GM12878 (cell line): ENCODE data around the gene CTNNA2. TPM values are rescaled to one million over a fixed set of nuclear protein-coding genes. Genes with fewer than 3 reads are reported as not detected.

Experiments
- ATAC-seq: fragments of 200-7000 bp; cut with Tn5 transposase; 3 replicates; pipeline ENCODE4 v1.9.1; 2020; ENCODE audit warnings: mild to moderate bottlenecking, moderate library complexity
- BruUV-seq: library from RNA; stranded (reverse); fragments of 400-500 nt; replicated peaks from 2 replicates; lab custom pipeline; 2021; lab: Mats Ljungman, UMichigan
- CTCF ChIA-PET: fragments of 300-600 bp; sonication (Branson Sonifier 250); formaldehyde crosslinking; extraction: SDS; loops from one replicate; lab custom pipeline; 2021; ENCODE audit warnings: inconsistent platforms; lab: Yijun Ruan, JAX
- POLR2A ChIA-PET: fragments of 350-600 bp; formaldehyde crosslinking; extraction: SDS; loops from one replicate; lab custom pipeline; 2021; ENCODE audit warnings: inconsistent platforms; lab: Charles Lee
- RAD21 ChIA-PET: fragments of 300-600 bp; sonication (Branson Sonifier 250); formaldehyde crosslinking; loops from one replicate; lab custom pipeline; 2023; ENCODE audit warnings: antibody characterized with exemption; ENCODE audit not compliant: unreplicated experiment; lab: Charles Lee
- SMC1A ChIA-PET: fragments of 300-600 bp; sonication (Branson Sonifier 250); formaldehyde crosslinking; loops from one replicate; lab custom pipeline; 2023; ENCODE audit not compliant: unreplicated experiment, uncharacterized antibody; lab: Charles Lee
- DNase-seq: peaks from one replicate; pipeline ENCODE4 v3.0.0-alpha.2; 2011; ENCODE audit warnings: low read depth, low spot score
- FAIRE-seq: peaks from 3 replicates; lab custom pipeline; 2011; peaks lifted over from hg19 to GRCh38; lab: Jason Lieb, UNC
- H2AFZ ChIP-seq: 2 replicates; pipeline ENCODE4 v1.6.0; 2011; ENCODE audit warnings: low read depth, low read length, control low read depth; ENCODE audit not compliant: control insufficient read depth
- H3K27ac ChIP-seq: 2 replicates; pipeline ENCODE4 v1.5.1; 2011; ENCODE audit warnings: control low read depth; ENCODE audit not compliant: control insufficient read depth, insufficient read depth
- H3K27me3 ChIP-seq, 2 experiments: replicated peaks in 1 of 2; 2 replicates each; pipeline versions ENCODE4 v1.6.0 to v1.6.1; 2011; ENCODE audit warnings: low read length in 1 of 2; ENCODE audit not compliant: control insufficient read depth in 2 of 2, insufficient read depth in 2 of 2
- H3K36me3 ChIP-seq, 2 experiments: 2 replicates each; pipeline ENCODE4 v1.5.1; 2011; ENCODE audit warnings: low read length in 1 of 2; ENCODE audit not compliant: control insufficient read depth in 2 of 2, insufficient read depth in 2 of 2
- H3K4me1 ChIP-seq: 2 replicates; pipeline ENCODE4 v1.6.1; 2011; ENCODE audit warnings: mild to moderate bottlenecking, low read length, moderate library complexity, mixed read lengths; ENCODE audit not compliant: control insufficient read depth, insufficient read depth
- H3K4me2 ChIP-seq: 2 replicates; pipeline ENCODE4 v1.6.0; 2011; ENCODE audit warnings: control low read depth; ENCODE audit not compliant: control insufficient read depth, insufficient read depth
- H3K4me3 ChIP-seq: fragments of 200-600 bp; sonication (generic); 2 replicates; pipeline ENCODE4 v1.5.1; 2016
- H3K79me2 ChIP-seq: 2 replicates; pipeline ENCODE4 v1.6.0; 2011; ENCODE audit warnings: low read length; ENCODE audit not compliant: control insufficient read depth, insufficient read depth
- H3K9ac ChIP-seq: 2 replicates; pipeline ENCODE4 v1.8.0; 2011; ENCODE audit warnings: low read length, control low read depth, mixed read lengths; ENCODE audit not compliant: control insufficient read depth, insufficient read depth
- H3K9me3 ChIP-seq: replicated peaks from 3 replicates; pipeline ENCODE4 v1.5.1; 2011; ENCODE audit warnings: mild to moderate bottlenecking, low read length; ENCODE audit not compliant: control insufficient read depth, insufficient read depth
- H4K20me1 ChIP-seq: 2 replicates; pipeline ENCODE4 v1.6.0; 2011; ENCODE audit not compliant: control insufficient read depth, insufficient read depth
- BRCA1 ChIP-seq: IDR thresholded peaks from 2 replicates; pipeline ENCODE4 v1.6.1; 2011; ENCODE audit warnings: low read depth, low read length, improper control_type of control experiment
- WGBS: methylation state at CpG from one replicate; pipeline ENCODE4 v1.1.6; 2016; ENCODE audit warnings: low lambda C conversion rate; ENCODE audit not compliant: insufficient replicate concordance, insufficient coverage; ENCODE audit errors: missing lambda C conversion rate; 5-methylcytosine and 5-hydroxymethylcytosine counted together
- in situ Hi-C: fragments of 300-500 bp; cut with MboI; formaldehyde crosslinking; loops from 9 replicates; pipeline ENCODE4 v1.14.3; 2018; ENCODE audit warnings: mixed read lengths
- intact Hi-C: fragments of 100-400 bp; cut with micrococcal nuclease; formaldehyde crosslinking; loops from one replicate; pipeline ENCODE4 v1.14.2; 2022; ENCODE audit not compliant: unreplicated experiment
- polyA plus RNA-seq, 11 experiments: library from polyadenylated mRNA; depleted of rRNA in 4 of 11; unstranded in 6 of 11; stranded (reverse) in 5 of 11; fragments of >200 nt; fragmentation: Nextera tagmentation in 4 of 11; fragmentation: Illumina TruSeq in 1 of 11; extraction: Ambion mirVana in 4 of 11; extraction: Trizol in 1 of 11; gene quantifications; 1 replicate in 1 of 11; 2 replicates in 10 of 11; pipeline versions ENCODE4 v1.2.1 to v1.2.3, GENCODE V29; 2011 to 2016; ENCODE audit warnings: inconsistent platforms in 2 of 11, missing spikeins in 2 of 11, low read depth in 1 of 11
- total RNA-seq, 4 experiments: library from RNA; depleted of rRNA in 3 of 4; stranded (reverse); fragments of >200 nt in 3 of 4; fragmentation: Illumina TruSeq in 1 of 4; extraction: Trizol in 1 of 4; gene quantifications; 2 replicates each; pipeline versions ENCODE4 v1.2.1 to v1.2.3, GENCODE V29; 2013 to 2021
- TF ChIP-seq, protein P1 (sequence below): fragments of 450-650 bp; IDR thresholded peaks from 2 replicates; pipeline ENCODE4 v1.6.1; 2018; ENCODE audit warnings: mild to moderate bottlenecking, low read depth, moderate library complexity; ENCODE audit not compliant: partially characterized antibody
- TF ChIP-seq, protein P2 (sequence below): IDR thresholded peaks from 2 replicates; pipeline ENCODE4 v1.6.1; 2012; ENCODE audit warnings: mild to moderate bottlenecking, low read depth, low read length

CTNNA2 gene
- total and polyA plus RNA-seq, 10 of the 15 experiments (the other 5 are each of a cell fraction or from before 2014, with no cell fraction given) = 2.4 to 36.2 (median 6.6) TPM

DNA sequence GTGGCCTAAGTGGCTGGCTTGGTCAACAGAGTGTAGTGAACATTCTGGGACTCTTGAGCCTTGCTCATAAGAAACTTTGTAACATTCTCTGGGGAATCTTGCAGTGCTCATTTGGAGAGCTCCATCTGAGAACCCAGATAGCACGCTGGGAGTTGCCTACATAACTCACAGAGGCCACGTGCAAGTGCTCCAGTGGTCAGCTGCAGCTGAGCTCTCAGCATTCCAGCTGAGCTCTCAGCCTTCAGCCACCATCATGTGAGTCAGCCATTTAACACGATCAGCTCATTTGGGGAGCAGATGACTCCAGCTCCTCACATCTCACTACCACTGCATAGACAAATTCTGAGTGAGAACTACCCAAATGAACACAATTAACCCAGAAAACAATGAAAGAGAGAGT, 25.5 kb upstream of the CTNNA2 start (continued):
- TF ChIP-seq, protein P1, sequence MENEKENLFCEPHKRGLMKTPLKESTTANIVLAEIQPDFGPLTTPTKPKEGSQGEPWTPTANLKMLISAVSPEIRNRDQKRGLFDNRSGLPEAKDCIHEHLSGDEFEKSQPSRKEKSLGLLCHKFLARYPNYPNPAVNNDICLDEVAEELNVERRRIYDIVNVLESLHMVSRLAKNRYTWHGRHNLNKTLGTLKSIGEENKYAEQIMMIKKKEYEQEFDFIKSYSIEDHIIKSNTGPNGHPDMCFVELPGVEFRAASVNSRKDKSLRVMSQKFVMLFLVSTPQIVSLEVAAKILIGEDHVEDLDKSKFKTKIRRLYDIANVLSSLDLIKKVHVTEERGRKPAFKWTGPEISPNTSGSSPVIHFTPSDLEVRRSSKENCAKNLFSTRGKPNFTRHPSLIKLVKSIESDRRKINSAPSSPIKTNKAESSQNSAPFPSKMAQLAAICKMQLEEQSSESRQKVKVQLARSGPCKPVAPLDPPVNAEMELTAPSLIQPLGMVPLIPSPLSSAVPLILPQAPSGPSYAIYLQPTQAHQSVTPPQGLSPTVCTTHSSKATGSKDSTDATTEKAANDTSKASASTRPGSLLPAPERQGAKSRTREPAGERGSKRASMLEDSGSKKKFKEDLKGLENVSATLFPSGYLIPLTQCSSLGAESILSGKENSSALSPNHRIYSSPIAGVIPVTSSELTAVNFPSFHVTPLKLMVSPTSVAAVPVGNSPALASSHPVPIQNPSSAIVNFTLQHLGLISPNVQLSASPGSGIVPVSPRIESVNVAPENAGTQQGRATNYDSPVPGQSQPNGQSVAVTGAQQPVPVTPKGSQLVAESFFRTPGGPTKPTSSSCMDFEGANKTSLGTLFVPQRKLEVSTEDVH = no peak
- TF ChIP-seq, all 136 proteins: peak for 0

DNA sequence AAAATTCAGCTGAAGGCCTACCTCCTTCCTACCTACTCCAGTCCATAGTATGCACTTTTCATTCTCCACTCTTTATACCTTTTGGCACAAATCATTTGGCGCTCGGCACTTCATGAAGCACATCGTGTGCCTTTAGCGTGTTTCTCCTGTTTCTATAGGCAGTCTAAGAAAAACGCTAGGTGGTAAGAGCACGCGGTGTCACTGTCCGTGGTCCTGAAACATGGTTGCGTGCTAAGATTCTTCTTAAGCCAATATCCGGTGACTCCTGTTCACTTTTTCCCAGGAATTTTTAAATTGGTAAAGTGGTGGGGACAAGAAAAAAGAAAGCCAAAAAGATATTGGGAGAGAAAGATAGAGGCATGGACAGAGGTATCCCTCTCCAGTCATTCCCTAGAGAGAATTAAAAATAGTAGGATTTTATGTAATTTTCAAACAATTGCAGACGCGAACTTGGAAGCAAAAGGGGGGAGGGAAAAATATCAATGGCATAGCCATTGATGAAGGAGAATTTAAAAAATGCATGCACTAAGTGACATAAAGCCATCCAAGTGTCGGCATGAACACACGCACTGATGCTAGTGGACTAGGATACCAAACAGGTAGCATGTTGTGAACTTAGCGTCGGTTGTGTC, 1.4 kb upstream of the CTNNA2 start:
- no peak overlapping the region for H3K27ac ChIP-seq
- ChIA-PET CTCF (no interaction called here), RAD21 (no interaction called here), SMC1A (no interaction called here), POLR2A (no interaction called here)
- no peaks in the 10 kb centered on the region for H3K9me3 ChIP-seq
- intact Hi-C loops (no loop called here), in situ Hi-C loops (no loop called here)
- H3K27me3 ChIP-seq = no peaks in the 10 kb centered on the region
- no peak overlapping the region for H3K9ac ChIP-seq
- H3K4me3 ChIP-seq = no peak overlapping the region
- no peak for TF ChIP-seq BRCA1
- TF ChIP-seq, protein P2, sequence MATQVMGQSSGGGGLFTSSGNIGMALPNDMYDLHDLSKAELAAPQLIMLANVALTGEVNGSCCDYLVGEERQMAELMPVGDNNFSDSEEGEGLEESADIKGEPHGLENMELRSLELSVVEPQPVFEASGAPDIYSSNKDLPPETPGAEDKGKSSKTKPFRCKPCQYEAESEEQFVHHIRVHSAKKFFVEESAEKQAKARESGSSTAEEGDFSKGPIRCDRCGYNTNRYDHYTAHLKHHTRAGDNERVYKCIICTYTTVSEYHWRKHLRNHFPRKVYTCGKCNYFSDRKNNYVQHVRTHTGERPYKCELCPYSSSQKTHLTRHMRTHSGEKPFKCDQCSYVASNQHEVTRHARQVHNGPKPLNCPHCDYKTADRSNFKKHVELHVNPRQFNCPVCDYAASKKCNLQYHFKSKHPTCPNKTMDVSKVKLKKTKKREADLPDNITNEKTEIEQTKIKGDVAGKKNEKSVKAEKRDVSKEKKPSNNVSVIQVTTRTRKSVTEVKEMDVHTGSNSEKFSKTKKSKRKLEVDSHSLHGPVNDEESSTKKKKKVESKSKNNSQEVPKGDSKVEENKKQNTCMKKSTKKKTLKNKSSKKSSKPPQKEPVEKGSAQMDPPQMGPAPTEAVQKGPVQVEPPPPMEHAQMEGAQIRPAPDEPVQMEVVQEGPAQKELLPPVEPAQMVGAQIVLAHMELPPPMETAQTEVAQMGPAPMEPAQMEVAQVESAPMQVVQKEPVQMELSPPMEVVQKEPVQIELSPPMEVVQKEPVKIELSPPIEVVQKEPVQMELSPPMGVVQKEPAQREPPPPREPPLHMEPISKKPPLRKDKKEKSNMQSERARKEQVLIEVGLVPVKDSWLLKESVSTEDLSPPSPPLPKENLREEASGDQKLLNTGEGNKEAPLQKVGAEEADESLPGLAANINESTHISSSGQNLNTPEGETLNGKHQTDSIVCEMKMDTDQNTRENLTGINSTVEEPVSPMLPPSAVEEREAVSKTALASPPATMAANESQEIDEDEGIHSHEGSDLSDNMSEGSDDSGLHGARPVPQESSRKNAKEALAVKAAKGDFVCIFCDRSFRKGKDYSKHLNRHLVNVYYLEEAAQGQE = peak; percentile 82
- no peak for ATAC-seq
- no peaks in the 10 kb centered on the region for H4K20me1 ChIP-seq
- no peak overlapping the region for H2AFZ ChIP-seq
- FAIRE-seq = no peak
- no peaks in the 10 kb centered on the region for H3K79me2 ChIP-seq
- no peak for DNase-seq
- no peaks in the 10 kb centered on the region for H3K36me3 ChIP-seq
- H3K4me2 ChIP-seq = no peak overlapping the region
- WGBS = 57% methylated on average over 16 of the region's 16 CpGs
- BruUV-seq = no TSS peak
- no peaks in the 10 kb centered on the region for H3K4me1 ChIP-seq
